Stimulated activated CD8-positive, alpha-beta memory T cell treated with anti-CD3 and anti-CD28 coated beads, Interleukin-12 subunit alpha, Interleukin-12 subunit beta, amount 100 ng/mL, for 24 hours (primary cell): ENCODE measurements around the gene UBR1.
"Not testable (repeated sequence)": the region's sequence is repeated elsewhere in the genome, so short reads cannot be mapped to it uniquely, and the experiment has no call there.

Experiments
- DNase-seq: peaks from one replicate; pipeline ENCODE4 v3.0.0-alpha.2; 2020; ENCODE audit errors: extremely low read depth

Gene UBR1

DNA sequence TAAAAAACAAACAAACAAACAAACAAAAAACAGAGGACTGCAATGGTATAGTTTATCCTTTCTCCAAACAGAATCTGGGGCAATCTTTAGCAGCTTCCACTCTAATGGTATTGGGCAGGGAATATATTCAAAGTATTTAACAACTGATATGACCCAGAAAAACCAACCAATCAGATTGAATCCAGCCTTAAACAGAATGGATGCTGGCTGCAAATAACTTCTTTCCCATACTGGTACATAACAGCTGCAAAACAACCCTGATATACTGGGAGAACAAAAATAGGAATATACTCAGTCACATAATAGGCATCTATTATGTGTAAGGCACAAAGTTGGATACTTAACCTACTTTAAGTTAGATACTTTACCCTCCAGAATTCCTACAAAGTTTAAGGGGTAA lies 49.1 kb downstream of the UBR1 start:
- no peak for DNase-seq

DNA sequence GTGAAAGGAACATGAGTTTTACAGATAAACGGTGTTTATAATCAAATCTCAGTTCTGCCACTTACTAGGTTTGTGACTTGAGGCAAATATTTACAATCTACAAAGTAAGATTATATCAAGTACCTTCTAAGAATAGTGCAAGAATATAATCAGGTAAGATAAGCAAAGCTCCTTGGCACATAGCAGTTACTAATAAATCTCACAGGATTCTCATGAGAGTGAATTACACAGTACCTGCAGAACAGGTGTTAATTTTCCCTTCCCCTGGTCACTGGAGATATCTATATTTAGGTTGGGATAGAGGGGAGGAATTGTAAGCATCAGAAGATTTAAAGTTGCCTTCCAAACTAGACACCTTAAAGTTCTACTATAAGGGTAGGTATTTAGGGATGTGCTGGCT lies 53.0 kb downstream of the UBR1 start:
- no peak for DNase-seq

DNA sequence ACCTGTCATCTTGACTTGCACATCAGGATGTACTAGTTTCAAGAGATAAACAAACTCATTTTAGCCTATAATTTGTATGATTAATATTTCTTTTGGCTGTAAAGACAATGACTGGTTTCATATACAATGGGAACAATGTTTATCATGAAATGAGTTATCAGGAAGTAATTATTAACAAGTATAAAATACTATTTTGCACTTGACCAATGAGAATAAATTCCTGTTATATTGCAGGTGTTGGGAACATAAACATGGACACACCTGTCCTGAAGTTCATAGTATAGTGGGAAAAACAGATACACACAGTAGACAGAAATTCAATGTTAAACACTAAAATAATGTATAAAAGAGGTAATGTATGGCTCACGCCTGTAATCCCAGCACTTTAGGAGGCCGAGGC lies 56.9 kb downstream of the UBR1 start:
- no peak for DNase-seq

DNA sequence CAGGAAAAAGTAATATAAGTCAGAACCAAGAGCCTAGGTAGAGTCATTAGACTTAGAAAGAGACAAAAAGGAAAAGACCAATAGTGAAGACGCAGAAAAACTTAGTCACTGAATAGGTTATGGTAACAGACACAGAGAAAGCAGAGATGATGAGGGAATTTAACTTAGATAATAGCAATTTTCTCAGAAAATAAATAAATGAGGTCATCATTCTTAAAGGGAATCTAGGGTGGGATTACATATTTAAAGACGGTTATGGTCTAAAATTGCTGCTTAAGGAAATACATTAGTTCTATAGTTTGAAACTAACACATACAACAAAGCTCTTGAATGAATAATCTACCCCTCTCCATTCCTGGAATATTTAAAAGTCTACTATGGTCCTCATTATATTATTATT lies 59.4 kb downstream of the UBR1 start:
- DNase-seq: no peak

DNA sequence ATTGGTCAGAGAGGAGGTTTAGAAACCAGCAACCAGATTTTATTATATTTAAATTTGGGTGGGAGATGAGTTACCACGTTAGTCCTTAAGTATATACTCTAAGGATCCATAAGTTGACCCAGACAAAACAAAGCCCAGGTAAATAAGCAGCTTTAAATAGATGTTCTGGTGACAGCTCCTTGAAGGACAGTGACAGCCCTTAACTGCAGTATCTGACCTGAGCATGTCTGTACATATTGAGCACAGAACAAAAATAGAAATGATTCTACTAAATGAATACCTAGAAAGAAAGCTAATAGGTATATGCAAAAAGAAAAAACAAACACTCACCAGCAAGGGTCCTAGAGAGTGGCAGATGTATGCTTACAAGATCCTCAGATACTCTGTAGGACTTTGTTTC lies 63.0 kb downstream of the UBR1 start:
- no peak for DNase-seq

DNA sequence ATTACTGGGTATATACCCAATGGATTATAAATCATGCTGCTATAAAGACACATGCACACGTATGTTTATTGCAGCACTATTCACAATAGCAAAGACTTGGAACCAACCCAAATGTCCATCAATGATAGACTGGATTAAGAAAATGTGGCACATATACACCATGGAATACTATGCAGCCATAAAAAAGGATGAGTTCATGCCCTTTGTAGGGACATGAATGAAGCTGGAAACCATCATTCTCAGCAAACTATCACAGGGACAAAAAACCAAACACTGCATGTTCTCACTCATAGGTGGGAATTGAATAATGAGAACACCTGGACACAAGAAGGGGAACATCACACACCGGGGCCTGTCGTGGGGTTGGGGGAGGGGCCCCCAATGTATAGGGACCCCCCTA lies 64.8 kb downstream of the UBR1 start:
- not testable (repeated sequence) for DNase-seq

DNA sequence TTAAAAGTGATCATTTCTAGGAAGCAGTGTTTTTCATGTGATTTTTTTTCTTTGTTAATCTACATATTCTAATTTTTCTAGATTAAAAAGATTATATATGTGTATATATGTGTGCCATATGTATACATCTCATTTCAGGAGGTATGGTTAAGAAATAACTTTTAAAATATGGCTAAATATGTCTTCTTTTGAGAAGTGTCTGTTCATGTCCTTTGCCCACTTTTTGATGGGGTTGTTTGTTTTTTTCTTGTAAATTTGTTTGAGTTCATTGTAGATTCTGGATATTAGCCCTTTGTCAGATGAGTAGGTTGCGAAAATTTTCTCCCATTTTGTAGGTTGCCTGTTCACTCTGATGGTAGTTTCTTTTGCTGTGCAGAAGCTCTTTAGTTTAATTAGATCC lies 70.6 kb downstream of the UBR1 start:
- not testable (repeated sequence) for DNase-seq

DNA sequence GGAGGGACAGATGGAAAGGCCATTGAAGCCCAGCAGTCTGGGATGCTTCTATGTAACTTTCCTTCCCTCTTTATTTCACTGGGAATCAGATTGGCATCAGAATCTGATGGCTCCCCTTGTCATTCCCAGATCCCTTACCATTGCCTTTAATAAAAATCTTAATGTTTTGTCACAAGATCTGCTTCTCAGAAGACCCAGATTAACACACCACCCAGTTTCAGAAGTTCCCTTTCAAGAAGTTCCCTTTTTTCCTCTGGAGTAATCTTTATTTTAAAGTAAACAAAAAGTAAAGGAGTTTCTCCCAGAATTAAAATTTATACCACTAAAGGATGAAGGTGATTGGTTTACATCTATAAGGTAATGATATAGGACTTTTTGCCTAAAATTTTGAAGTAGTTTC lies 76.4 kb downstream of the UBR1 start:
- no peak for DNase-seq

DNA sequence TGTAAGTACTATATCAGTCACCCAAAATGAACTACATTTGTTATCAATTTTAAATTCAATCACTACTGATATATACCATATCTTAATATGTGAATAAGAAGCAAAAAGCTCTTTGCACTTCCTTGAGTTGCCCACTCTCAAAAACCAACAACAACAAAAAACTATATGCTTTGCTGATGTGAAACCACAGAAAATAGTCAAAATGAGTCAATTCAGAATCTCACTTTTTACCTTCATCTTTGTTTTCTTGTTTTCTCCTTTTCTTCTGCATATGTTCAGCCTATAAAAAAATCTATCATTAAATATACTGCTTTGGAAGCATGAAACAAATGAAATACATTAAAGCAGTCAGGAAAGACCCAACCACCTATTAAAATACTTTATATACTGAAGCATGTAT lies 80.7 kb downstream of the UBR1 start:
- DNase-seq: no peak

DNA sequence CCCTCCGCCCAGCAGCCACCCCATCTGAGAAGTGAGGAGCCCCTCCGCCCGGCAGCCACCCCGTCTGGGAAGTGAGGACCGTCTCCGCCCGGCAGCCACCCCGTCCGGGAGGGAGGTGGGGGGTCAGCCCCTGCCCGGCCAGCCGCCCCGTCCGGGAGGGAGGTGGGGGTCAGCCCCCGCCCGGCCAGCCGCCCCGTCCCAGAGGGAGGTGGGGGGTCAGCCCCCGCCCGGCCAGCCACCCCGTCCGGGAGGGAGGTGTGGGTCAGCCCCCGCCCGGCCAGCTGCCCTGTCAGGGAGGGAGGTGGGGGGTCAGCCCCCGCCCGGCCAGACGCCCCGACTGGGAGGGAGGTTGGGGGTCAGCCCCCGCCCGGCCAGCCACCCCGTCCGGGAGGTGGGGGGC lies 91.2 kb downstream of the UBR1 start:
- DNase-seq: not testable (repeated sequence)

DNA sequence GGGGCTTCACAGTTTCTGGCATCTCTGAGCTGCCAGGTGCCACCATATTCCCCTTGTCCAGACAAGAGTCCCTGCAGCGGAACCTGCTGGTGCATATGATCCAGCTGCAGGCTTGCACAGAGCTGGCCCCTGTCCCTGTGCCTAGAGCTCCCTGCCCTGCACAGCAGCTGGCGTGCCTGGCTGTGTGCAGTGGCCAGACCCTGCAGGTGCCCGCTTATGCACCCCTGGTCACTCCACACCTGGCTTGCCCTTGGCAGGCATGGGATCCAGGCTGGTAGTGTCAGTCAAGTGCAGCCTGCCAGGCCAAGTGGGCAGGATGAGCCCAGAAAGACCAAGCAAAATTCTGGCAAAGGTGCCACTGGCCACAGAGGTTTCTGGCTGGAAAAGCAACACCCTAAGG lies 96.6 kb downstream of the UBR1 start:
- no peak for DNase-seq

DNA sequence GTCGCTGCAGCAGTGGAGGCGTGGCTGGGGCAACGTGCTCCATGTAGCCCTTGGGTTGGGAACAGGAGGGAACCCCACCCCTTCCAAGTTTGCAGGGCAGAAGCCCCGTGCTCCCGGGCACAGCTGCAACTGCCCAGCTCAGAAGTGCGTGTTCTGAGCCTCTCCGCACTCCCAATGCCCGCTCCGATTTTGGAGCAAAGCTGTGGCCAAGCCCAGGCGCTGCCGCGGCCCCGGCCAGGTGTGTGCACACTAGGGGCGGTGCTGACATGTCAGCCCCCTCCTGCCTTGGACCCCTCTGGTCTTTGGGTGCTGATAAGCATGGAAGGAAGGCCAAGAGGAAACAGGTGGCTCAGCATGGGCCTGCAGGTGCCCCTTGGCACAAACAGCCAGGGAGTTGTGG lies 97.7 kb downstream of the UBR1 start:
- no peak for DNase-seq

DNA sequence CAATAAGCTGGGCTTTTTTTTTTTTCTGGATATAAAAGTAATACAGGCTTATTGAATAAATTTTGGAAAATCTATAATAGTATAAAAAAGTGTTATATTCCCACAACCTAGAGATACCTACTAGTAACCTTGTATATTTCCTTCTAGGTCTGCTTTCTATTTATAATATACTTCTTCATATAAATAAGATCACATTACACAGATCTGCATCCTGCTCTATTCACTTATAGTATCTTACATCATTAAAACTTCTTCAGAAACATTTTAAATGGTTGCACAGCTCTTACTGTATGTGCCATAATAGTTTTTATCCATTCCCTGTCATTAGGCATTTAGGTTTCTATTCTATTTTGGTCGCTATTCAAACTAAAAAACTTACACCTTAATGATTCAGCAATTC lies 98.3 kb downstream of the UBR1 start:
- DNase-seq: no peak

DNA sequence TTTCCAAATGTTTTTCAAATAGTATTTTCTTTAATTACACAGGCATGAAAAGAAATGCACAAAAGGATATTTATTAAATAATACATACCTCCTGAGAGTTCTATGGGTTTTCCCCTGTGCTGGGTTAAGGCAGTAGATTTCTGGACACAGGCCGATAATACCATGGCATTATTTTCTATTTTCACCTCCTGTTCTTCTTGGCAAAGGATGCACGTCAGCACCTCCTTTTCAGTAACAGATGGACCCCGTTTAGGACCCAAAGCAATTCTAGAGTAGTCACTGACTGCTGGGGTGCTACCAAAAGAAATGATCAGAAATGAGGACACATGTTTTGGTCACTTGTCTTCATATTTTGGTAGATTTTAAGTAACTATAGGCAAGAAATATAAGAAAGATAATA lies 98.8 kb downstream of the UBR1 start:
- no peak for DNase-seq

DNA sequence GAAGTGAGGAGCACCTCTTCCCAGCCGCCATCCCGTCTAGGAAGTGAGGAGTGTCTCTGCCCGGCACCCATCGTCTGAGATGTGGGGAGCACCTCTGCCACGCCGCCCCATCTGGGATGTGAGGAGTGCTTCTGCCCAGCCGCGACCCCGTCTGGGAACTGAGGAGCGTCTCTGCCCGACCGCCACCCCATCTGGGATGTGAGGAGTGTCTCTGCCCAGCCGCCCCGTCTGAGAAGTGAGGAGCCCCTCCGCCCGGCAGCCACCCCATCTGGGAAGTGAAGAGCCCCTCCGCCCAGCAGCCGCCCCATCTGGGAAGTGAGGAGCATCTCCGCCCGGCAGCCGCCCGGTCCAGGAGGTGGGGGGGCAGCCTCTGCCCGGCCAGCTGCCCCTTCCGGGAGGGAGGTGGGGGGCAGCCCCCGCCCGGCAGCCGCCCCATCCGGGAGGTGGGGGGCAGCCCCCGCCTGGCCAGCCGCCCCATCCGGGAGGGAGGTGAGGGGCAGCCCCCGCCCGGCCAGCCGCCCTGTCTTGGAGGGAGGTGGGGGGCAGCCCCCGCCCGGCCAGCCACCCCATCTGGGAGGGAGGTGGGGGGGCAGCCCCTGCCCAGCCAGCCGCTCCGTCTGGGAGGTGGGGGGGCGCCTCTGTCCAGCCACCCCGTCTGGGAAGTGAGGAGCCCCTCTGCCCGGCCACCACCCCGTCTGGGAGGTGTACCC lies 100.8 kb downstream of the UBR1 start:
- not testable (repeated sequence) for DNase-seq

DNA sequence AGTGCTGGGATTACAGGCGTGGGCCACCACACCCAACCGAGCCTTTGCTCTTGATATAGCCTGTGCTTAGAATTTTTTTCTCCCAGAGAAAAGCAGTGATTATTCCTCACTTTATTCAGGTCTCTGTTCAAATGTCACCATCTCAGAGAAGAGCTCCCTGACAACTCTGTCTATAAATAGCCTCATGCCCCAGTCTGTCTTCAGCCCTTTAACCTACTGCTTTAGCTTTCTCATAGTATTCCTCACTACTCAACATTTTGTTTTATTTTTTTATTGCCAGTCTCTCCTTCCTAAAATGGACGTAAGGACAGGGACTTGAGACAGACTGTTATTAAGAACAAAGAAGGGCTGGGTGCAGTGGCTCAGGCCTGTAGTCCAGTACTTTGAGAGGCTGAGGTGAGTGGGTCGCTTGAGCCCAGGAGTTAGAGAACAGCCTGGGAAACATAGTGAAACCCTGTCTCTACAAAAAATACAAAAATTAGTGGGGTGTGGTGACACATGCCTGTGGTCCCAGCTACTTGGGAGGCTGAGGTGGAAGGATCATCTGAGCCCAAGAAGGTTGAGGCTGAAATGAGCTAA lies 106.5 kb downstream of the UBR1 start:
- no peak for DNase-seq

DNA sequence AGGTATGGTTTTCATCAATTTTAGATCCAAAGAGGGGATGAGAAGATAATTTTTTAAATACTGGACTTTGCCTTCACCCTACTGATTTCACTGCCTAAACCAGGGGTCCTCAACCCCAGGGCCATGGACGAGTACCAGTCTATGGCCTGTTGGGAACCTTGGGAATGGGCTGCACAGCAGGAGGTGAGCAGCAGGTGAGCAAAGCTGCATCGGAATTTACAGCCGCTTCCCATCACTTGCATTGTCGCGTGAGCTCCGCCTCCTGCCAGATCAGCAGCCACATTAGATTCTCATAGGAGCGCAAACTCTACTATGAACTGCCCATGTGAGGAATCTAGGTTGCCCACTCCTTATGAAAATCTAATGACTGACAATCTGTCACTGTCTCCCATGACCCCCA lies 109.0 kb downstream of the UBR1 start:
- no peak for DNase-seq

DNA sequence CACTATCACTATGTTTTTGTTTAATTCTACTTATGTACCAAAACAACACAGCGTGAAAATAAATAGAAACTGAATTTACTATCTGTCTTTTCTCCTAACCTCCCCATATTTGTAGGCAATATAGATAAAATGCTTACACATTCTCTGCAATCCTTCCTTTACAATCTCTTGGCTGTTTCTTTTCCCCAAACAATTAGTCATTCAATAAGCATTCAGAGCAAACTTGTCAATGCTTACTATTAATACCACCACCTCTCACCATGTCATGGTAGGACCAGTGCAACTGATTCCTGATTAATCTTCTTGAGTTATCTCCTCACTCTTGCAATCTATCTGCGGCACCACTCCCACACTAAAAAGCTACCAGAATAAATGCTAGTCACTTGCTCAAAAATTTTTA lies 111.3 kb downstream of the UBR1 start:
- no peak for DNase-seq

DNA sequence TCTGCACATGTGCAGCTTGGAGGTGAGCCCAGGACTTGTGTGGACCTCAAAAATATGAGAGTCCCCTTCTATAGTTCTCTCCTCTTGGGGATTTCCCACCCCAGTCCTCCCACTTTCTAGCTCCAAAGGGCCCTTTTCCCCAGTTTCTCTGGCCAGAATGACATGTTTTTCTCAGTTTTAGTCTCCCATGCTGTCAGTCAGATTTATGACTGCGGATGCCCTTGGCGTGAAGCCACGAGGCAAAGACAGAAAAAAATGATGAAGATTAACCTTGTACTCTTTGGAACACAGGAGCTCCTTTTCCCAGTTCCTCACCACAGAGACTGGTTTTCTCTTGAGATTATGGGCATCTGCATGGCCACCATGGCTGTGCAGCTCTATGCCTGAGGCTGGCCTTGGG lies 113.2 kb downstream of the UBR1 start:
- no peak for DNase-seq

DNA sequence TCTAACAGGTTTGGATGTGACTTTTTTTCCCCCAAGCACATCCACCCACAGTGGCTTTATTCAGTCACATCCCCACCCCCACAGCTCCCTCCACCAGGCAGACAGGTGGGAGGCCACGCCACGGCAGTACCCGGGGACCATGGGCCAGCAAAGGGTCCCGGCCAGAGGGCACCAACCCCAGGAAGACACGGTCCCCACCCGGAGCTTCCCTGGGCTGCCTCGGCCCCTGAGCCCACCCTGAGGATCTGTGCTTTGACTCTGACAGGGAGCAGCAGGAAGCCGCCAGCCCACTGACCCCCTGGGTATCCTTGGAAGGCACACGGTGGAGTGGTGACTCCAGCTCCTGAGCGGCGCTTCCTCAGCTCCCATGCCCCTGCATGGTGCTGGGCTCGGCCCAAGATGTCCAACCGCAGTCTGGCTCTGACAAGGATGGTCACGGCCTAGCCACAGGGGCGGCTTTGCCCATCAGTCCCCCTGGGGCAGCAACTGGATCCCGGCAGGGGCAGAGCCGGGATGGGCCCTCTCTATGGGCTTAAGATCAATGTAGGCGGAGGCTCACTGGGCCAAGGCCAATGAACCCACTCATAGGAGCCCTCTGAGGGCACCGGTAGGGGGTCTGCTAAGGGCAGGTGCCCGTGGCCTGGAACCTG lies 119.0 kb downstream of the UBR1 start:
- no peak for DNase-seq

DNA sequence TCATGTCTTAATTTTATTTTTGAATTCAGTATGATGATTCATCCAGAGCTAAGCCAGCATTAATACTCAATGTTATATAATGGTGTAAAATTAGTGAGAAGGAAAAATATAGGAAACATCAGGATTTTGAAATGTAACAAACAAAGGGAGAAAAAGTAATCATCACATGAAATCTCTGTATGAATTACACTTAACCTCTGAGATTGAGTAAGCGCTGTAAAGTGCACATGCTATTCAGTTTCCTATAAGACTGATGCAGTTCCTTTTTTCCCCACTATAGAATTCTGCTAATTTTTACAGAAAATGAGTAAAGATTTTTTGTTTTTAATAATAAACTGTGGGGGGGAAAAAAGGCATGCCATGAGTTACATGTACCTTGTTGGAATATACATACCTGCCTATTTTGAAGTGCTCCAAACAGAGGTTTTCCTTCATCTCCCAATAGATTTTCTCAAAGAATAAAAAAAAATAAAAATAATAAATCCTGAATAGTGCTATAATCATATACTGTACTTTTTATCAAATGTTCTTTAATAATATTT lies 121.3 kb downstream of the UBR1 start:
- no peak for DNase-seq

DNA sequence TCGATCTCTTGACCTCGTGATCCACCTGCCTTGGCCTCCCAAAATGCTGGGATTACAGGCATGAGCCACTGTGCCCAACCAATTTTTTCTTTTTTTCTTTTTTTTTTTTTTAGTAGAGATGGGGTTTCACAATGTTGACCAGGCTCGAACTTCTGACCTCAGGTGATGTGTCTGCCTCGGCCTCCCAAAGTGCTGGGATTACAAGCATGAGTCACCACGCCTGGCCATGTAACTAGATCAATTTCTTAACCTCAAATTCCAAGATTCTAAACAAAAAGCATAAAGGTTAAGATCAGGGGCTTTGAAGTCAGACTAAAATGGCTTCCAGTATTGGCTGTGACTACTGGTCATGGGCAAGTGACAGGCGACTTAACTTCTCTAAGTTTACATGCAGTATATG lies 126.7 kb downstream of the UBR1 start:
- DNase-seq: not testable (repeated sequence)

DNA sequence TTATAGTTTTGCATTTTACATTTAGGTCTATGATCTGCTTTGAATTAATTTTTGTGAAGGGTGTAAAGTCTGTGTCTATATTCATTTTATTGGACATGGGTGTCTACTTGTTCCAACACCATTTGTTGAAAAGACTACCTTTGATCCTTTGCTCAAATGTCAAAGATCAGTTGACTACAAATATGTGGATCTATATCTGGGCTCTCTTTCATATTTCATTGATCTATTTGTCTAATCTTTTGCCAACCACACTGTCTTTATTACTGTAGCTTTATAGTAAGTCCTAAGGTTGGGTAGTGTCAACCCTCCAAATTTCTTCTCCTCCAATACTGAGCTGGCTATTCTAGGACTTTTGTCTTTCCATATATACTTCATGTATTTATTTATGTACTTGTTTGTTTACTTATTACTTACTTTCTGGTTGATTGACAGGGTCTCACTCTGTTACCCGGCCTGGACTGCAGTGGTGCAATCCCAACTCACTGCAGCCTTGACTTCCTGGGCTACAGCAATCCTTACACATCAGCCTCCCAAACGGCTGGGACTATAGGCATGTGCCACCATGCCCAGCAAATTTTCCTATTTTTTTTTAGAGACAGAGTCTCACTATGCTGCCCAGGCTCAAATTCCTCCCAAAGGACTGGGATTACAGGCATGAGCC lies 131.5 kb downstream of the UBR1 start:
- no peak for DNase-seq
